Transverse colon (tissue), 4 donors: ENCODE results near the gene TWF2. TPM values are rescaled to one million over a fixed set of nuclear protein-coding genes. Genes with fewer than 3 reads are reported as not detected.

Experiments used
- DNase-seq: peaks from one replicate; pipeline ENCODE4 v3.0.0-alpha.2; 2019
- H3K27ac ChIP-seq, 4 donors: fragments of 200-600 bp; sonication (generic); 2 replicates each; pipeline ENCODE4 v1.5.1; 2016 to 2018; ENCODE audit warnings: inconsistent platforms in 4 of 4
- H3K27me3 ChIP-seq: fragments of 200-600 bp; sonication (generic); 2 replicates; pipeline ENCODE4 v1.5.1; 2017; ENCODE audit warnings: inconsistent platforms
- H3K36me3 ChIP-seq, 4 donors: fragments of 200-600 bp; sonication (generic); 2 replicates each; pipeline ENCODE4 v1.5.1; 2017 to 2019; ENCODE audit warnings: inconsistent platforms in 4 of 4
- H3K4me1 ChIP-seq, 4 donors: fragments of 200-600 bp; sonication (generic); 2 replicates each; pipeline ENCODE4 v1.5.1; 2017 to 2020; ENCODE audit warnings: inconsistent platforms in 4 of 4
- H3K4me3 ChIP-seq, 4 donors: fragments of 200-600 bp; sonication (generic); 1 replicate in 1 of 4; 2 replicates in 3 of 4; pipeline versions ENCODE4 v1.5.1 to v1.6.1; 2017 to 2019; ENCODE audit warnings: inconsistent platforms in 4 of 4
- H3K9me3 ChIP-seq, 2 donors: fragments of 200-600 bp; sonication (generic); 2 replicates each; pipeline ENCODE4 v1.5.1; 2017 to 2019; ENCODE audit warnings: inconsistent platforms in 2 of 2
- CTCF ChIP-seq, 5 experiments: fragments of 200-600 bp in 3 of 5; fragments of 450-650 bp in 2 of 5; sonication (generic) in 3 of 5; IDR thresholded peaks; 1 replicate in 2 of 5; 2 replicates in 3 of 5; pipeline ENCODE4 v1.5.1; 2016 to 2017; ENCODE audit warnings: antibody characterized with exemption in 5 of 5, inconsistent platforms in 3 of 5, mild to moderate bottlenecking in 2 of 5, moderate library complexity in 1 of 5
- EP300 ChIP-seq: sonication (generic); formaldehyde crosslinking; IDR thresholded peaks from one replicate; pipeline ENCODE4 v1.6.1; 2017; ENCODE audit warnings: antibody characterized with exemption, low read depth
- POLR2A ChIP-seq: fragments of 450-650 bp; IDR thresholded peaks from one replicate; pipeline ENCODE4 v1.6.1; 2016; ENCODE audit warnings: antibody characterized with exemption, mild to moderate bottlenecking, moderate library complexity
- POLR2AphosphoS5 ChIP-seq, 3 donors: sonication (generic); formaldehyde crosslinking; IDR thresholded peaks; one replicate each; pipeline ENCODE4 v1.6.1; 2016; ENCODE audit warnings: antibody characterized with exemption in 3 of 3
- WGBS, 2 donors: methylation state at CpG; one replicate each; pipeline ENCODE4 v1.1.5; 2018; ENCODE audit warnings: low coverage in 1 of 2; 5-methylcytosine and 5-hydroxymethylcytosine counted together
- in situ Hi-C, 4 donors: fragments of 200-750 bp; cut with MboI; loops; one replicate each; pipeline versions ENCODE4 v1.15.0 to v1.15.1; 2017; ENCODE audit warnings: low sequenced_read_pairs in 3 of 4, low pct_ligation_motif_present in 1 of 4, low pct_unique_long_range_greater_than_20kb in 1 of 4
- intact Hi-C: fragments of 100-400 bp; cut with DNase I; formaldehyde crosslinking; loops from one replicate; pipeline ENCODE4 v1.15.1; 2023; ENCODE audit warnings: low total_unique reads
- total RNA-seq, 4 donors: library from RNA; depleted of rRNA; stranded (reverse); fragments of >200 nt; gene quantifications; one replicate each; pipeline ENCODE4 v1.1.0, GENCODE V29; 2016

The TWF2 gene
- total RNA-seq, 4 donors from 2014 or later, result 29.9 to 82.7 (median 61.0) TPM

- DNase-seq, result no peak
- H3K4me1 ChIP-seq, result peaks cover 0 to 5% (median 1%) of the 10 kb centered on the region in 4 donors
- H3K27me3 ChIP-seq, result no peaks in the 10 kb centered on the region
- TF ChIP-seq POLR2AphosphoS5 (IDR thresholded peaks at IDR 0.05) (no peak), EP300 (no peak), CTCF (IDR thresholded peaks at IDR 0.05) (no peak), POLR2A (no peak)
- no peak overlapping the region for H3K27ac ChIP-seq
- WGBS, 2 donors, result 95 to 100% methylated on average over 4 to 9 of the region's 9 CpGs
- H3K36me3 ChIP-seq, result no peaks in the 10 kb centered on the region
- intact Hi-C loops (no loop called here), in situ Hi-C loops (no loop called here)
- no peaks in the 10 kb centered on the region for H3K9me3 ChIP-seq
- no peak overlapping the region for H3K4me3 ChIP-seq
Measured at GRCh38 chr3:52186729-52187128, 52.2 kb downstream of the TWF2 start.

GRCh38 chr3:52185837-52186236, 53.1 kb downstream of the TWF2 start:
- in situ Hi-C loops, result no loop called here
- peaks cover 0 to 5% (median 1%) of the 10 kb centered on the region in 4 donors for H3K4me1 ChIP-seq
- no peak for DNase-seq
- intact Hi-C loops, result no loop called here
- no peak overlapping the region for H3K27ac ChIP-seq
- 70% methylated on average over 3 of the region's 3 CpGs; no CpG with 5 or more reads in 1 of the 2 donors for WGBS, 2 donors
- no peaks in the 10 kb centered on the region for H3K27me3 ChIP-seq
- H3K9me3 ChIP-seq, result no peaks in the 10 kb centered on the region
- TF ChIP-seq CTCF (IDR thresholded peaks at IDR 0.05) (no peak), POLR2AphosphoS5 (IDR thresholded peaks at IDR 0.05) (no peak), EP300 (no peak), POLR2A (no peak)
- no peaks in the 10 kb centered on the region for H3K36me3 ChIP-seq
- no peak overlapping the region for H3K4me3 ChIP-seq

GRCh38 chr3:52185311-52185710, 53.6 kb downstream of the TWF2 start:
- in situ Hi-C loops, result no loop called here
- TF ChIP-seq CTCF (IDR thresholded peaks at IDR 0.05), result no peak
- TF ChIP-seq POLR2AphosphoS5 (IDR thresholded peaks at IDR 0.05), result no peak
- TF ChIP-seq EP300, result no peak
- H3K4me1 ChIP-seq, result peaks cover 0 to 1% (median 0%) of the 10 kb centered on the region in 4 donors
- no peaks in the 10 kb centered on the region for H3K9me3 ChIP-seq
- H3K27me3 ChIP-seq, result no peaks in the 10 kb centered on the region
- no peaks in the 10 kb centered on the region for H3K36me3 ChIP-seq
- DNase-seq, result no peak
- WGBS, 2 donors, result 98 to 100% methylated on average over 2 to 6 of the region's 6 CpGs
- no peak overlapping the region for H3K4me3 ChIP-seq
- no peak overlapping the region for H3K27ac ChIP-seq
- intact Hi-C loops, result no loop called here

- Histone ChIP-seq H3K4me1 (no peaks in the 10 kb centered on the region), H3K27me3 (no peaks in the 10 kb centered on the region), H3K9me3 (no peaks in the 10 kb centered on the region), H3K27ac (no peak overlapping the region), H3K4me3 (no peak overlapping the region), H3K36me3 (no peaks in the 10 kb centered on the region)
- 78 to 100% methylated on average over 3 to 8 of the region's 8 CpGs for WGBS, 2 donors
- no peak for DNase-seq
- intact Hi-C loops (no loop called here), in situ Hi-C loops (no loop called here)
- no peak for TF ChIP-seq CTCF (IDR thresholded peaks at IDR 0.05)
- TF ChIP-seq EP300, result no peak
- TF ChIP-seq POLR2AphosphoS5 (IDR thresholded peaks at IDR 0.05), result no peak
- TF ChIP-seq POLR2A, result no peak
Measured at GRCh38 chr3:52184690-52185089, 54.3 kb downstream of the TWF2 start.
